Natural killer cell (primary cell): ENCODE measurements around the gene UBA3. TPM values are rescaled to one million over a fixed set of nuclear protein-coding genes. Genes with fewer than 3 reads are reported as not detected.
A peak's percentile ranks its signal among the peaks of the same experiment; 100 is the strongest.

ENCODE experiments used
- ATAC-seq, 3 donors: fragments of 150-1000 bp in 2 of 3; fragments of 200-7000 bp in 1 of 3; cut with Tn5 transposase; 1 replicate in 1 of 3; 2 replicates in 2 of 3; pipeline ENCODE4 v1.10.0; 2021; ENCODE audit warnings: mild to moderate bottlenecking in 2 of 3, moderate library complexity in 2 of 3
- DNase-seq, 2 donors: peaks; one replicate each; pipeline versions ENCODE4 v3.0.0 to v3.0.0-alpha.2; 2013 to 2021; ENCODE audit warnings: mixed read lengths in 1 of 2
- H3K27ac ChIP-seq: one replicate; pipeline ENCODE4 v1.5.1; 2013; ENCODE audit warnings: mild to moderate bottlenecking, low read length
- H3K27me3 ChIP-seq: one replicate; pipeline ENCODE4 v1.6.1; 2013; ENCODE audit warnings: low read length; ENCODE audit not compliant: control insufficient read depth, insufficient read depth
- H3K36me3 ChIP-seq: one replicate; pipeline ENCODE4 v1.6.1; 2013; ENCODE audit warnings: low read length; ENCODE audit not compliant: control insufficient read depth, insufficient read depth
- H3K4me1 ChIP-seq: one replicate; pipeline ENCODE4 v1.6.1; 2013; ENCODE audit warnings: low read length; ENCODE audit not compliant: control insufficient read depth, insufficient read depth
- H3K4me3 ChIP-seq: one replicate; pipeline ENCODE4 v1.5.1; 2013; ENCODE audit warnings: low read length
- H3K9me3 ChIP-seq: one replicate; pipeline ENCODE4 v1.6.1; 2013; ENCODE audit warnings: low read length; ENCODE audit not compliant: control insufficient read depth, insufficient read depth
- H3K27ac Mint-ChIP-seq, 2 donors: one replicate each; pipeline ENCODE4 v1.8.0; 2022; ENCODE audit warnings: mild to moderate bottlenecking in 2 of 2, mixed read lengths in 2 of 2, moderate library complexity in 1 of 2
- H3K27me3 Mint-ChIP-seq, 2 donors: one replicate each; pipeline ENCODE4 v1.8.0; 2022; ENCODE audit warnings: low read depth in 2 of 2, mixed read lengths in 2 of 2
- H3K36me3 Mint-ChIP-seq: one replicate; pipeline ENCODE4 v1.8.0; 2022; ENCODE audit warnings: mixed read lengths
- H3K4me1 Mint-ChIP-seq, 2 donors: one replicate each; pipeline ENCODE4 v1.8.0; 2022; ENCODE audit warnings: mixed read lengths in 2 of 2
- H3K4me3 Mint-ChIP-seq: one replicate; pipeline ENCODE4 v1.8.0; 2022; ENCODE audit warnings: mild to moderate bottlenecking, moderate library complexity, mixed read lengths
- H3K9me3 Mint-ChIP-seq, 2 donors: one replicate each; pipeline ENCODE4 v1.8.0; 2022; ENCODE audit warnings: mixed read lengths in 2 of 2
- CTCF ChIP-seq: fragments of 200-600 bp; IDR thresholded peaks from one replicate; pipeline ENCODE4 v1.8.0; 2022; ENCODE audit warnings: antibody characterized with exemption
- WGBS: methylation state at CpG from one replicate; pipeline ENCODE4 v1.1.7; 2013; ENCODE audit warnings: missing lambda C conversion rate; ENCODE audit not compliant: insufficient coverage; 5-methylcytosine and 5-hydroxymethylcytosine counted together
- intact Hi-C: fragments of 100-400 bp; cut with micrococcal nuclease; formaldehyde crosslinking; loops from one replicate; pipeline ENCODE4 v1.14.2; 2022
- total RNA-seq, 4 donors: library from RNA; stranded (reverse); fragments of 120-200 nt in 1 of 4; gene quantifications; one replicate each; pipeline versions ENCODE4 v1.2.3 to v1.2.4, GENCODE V29; 2013 to 2022

The UBA3 gene
- total RNA-seq, 3 donors from 2014 or later (not counting 1 experiment from before 2014, with no cell fraction given): 72.0 to 87.7 (median 72.8) TPM

GRCh38 chr3:69048990-69049389 is 31.2 kb downstream of the UBA3 start:
- Mint-ChIP-seq H3K4me1 (peaks cover 46 to 61% of the 10 kb centered on the region in 2 donors), H3K4me3 (peak overlapping the region; percentile 61), H3K36me3 (peaks cover 17% of the 10 kb centered on the region), H3K27me3 (no peaks in the 10 kb centered on the region), H3K9me3 (no peaks in the 10 kb centered on the region), H3K27ac (peak overlapping the region; percentile 46 to 64)
- Histone ChIP-seq H3K27me3 (no peaks in the 10 kb centered on the region), H3K4me3 (no peak overlapping the region), H3K27ac (no peak overlapping the region), H3K36me3 (peaks cover 43% of the 10 kb centered on the region), H3K9me3 (no peaks in the 10 kb centered on the region), H3K4me1 (peaks cover 16% of the 10 kb centered on the region)
- TF ChIP-seq CTCF: no peak
- intact Hi-C loops: no loop called here
- no peak for DNase-seq
- no peak for ATAC-seq
- WGBS: 80% methylated on average over 1 of the region's 2 CpGs

GRCh38 chr3:69044608-69045007 is 35.6 kb downstream of the UBA3 start:
- 91% methylated on average over 1 of the region's 2 CpGs for WGBS
- Mint-ChIP-seq H3K27ac (no peak overlapping the region), H3K9me3 (no peaks in the 10 kb centered on the region), H3K4me3 (no peak overlapping the region), H3K4me1 (peaks cover 24 to 33% of the 10 kb centered on the region in 2 donors), H3K27me3 (no peaks in the 10 kb centered on the region), H3K36me3 (peaks cover 40% of the 10 kb centered on the region)
- TF ChIP-seq CTCF: no peak
- Histone ChIP-seq H3K4me3 (no peak overlapping the region), H3K9me3 (no peaks in the 10 kb centered on the region), H3K27ac (no peak overlapping the region), H3K4me1 (peaks cover 3% of the 10 kb centered on the region), H3K27me3 (no peaks in the 10 kb centered on the region), H3K36me3 (peaks cover 72% of the 10 kb centered on the region)
- intact Hi-C loops: no loop called here
- ATAC-seq (no peak), DNase-seq (no peak)

GRCh38 chr3:69033470-69033869 is 46.7 kb downstream of the UBA3 start:
- no peak overlapping the region for H3K27ac ChIP-seq
- H3K4me3 Mint-ChIP-seq: no peak overlapping the region
- WGBS: 85% methylated on average over 7 of the region's 7 CpGs
- H3K27ac Mint-ChIP-seq: no peak overlapping the region
- H3K4me3 ChIP-seq: no peak overlapping the region
- no peaks in the 10 kb centered on the region for H3K27me3 ChIP-seq
- H3K36me3 Mint-ChIP-seq: peaks cover 28% of the 10 kb centered on the region
- peaks cover 0 to 4% of the 10 kb centered on the region in 2 donors for H3K4me1 Mint-ChIP-seq
- no peak for TF ChIP-seq CTCF
- DNase-seq (no peak), ATAC-seq (no peak)
- H3K4me1 ChIP-seq: no peaks in the 10 kb centered on the region
- intact Hi-C loops: no loop called here
- H3K27me3 Mint-ChIP-seq: no peaks in the 10 kb centered on the region
- H3K9me3 Mint-ChIP-seq: no peaks in the 10 kb centered on the region
- H3K9me3 ChIP-seq: no peaks in the 10 kb centered on the region
- peaks cover 84% of the 10 kb centered on the region for H3K36me3 ChIP-seq

GRCh38 chr3:69032737-69033136 is 47.4 kb downstream of the UBA3 start:
- Mint-ChIP-seq H3K9me3 (no peaks in the 10 kb centered on the region), H3K36me3 (peaks cover 25% of the 10 kb centered on the region), H3K4me1 (peaks cover 0 to 4% of the 10 kb centered on the region in 2 donors), H3K4me3 (no peak overlapping the region), H3K27ac (no peak overlapping the region), H3K27me3 (no peaks in the 10 kb centered on the region)
- ATAC-seq (no peak), DNase-seq (no peak)
- TF ChIP-seq CTCF: no peak
- 99% methylated on average over 9 of the region's 9 CpGs for WGBS
- H3K9me3 ChIP-seq: no peaks in the 10 kb centered on the region
- no peaks in the 10 kb centered on the region for H3K4me1 ChIP-seq
- no peak overlapping the region for H3K27ac ChIP-seq
- H3K27me3 ChIP-seq: no peaks in the 10 kb centered on the region
- intact Hi-C loops: no loop called here
- no peak overlapping the region for H3K4me3 ChIP-seq
- peaks cover 84% of the 10 kb centered on the region for H3K36me3 ChIP-seq
